HG03378 (cell line): ENCODE data around the gene ACADVL.

Experiments
- ATAC-seq: cut with Tn5 transposase; IDR thresholded peaks from one replicate; pipeline ENCODE4 v1.9.1; 2021; ENCODE audit warnings: mild to moderate bottlenecking, moderate library complexity; ENCODE audit not compliant: unreplicated experiment

ACADVL gene

GRCh38 chr17:7216242-7217112 lies 3.3 kb upstream of the ACADVL start:
- ATAC-seq = no peak

- ATAC-seq = no peak
These were observed 2.4 kb upstream of the ACADVL start for GRCh38 chr17:7217113-7217987.

GRCh38 chr17:7218166-7218565 lies 1.6 kb upstream of the ACADVL start:
- ATAC-seq = no peak

GRCh38 chr17:7218758-7219157 lies 980 bp upstream of the ACADVL start:
- ATAC-seq = no peak

DNA sequence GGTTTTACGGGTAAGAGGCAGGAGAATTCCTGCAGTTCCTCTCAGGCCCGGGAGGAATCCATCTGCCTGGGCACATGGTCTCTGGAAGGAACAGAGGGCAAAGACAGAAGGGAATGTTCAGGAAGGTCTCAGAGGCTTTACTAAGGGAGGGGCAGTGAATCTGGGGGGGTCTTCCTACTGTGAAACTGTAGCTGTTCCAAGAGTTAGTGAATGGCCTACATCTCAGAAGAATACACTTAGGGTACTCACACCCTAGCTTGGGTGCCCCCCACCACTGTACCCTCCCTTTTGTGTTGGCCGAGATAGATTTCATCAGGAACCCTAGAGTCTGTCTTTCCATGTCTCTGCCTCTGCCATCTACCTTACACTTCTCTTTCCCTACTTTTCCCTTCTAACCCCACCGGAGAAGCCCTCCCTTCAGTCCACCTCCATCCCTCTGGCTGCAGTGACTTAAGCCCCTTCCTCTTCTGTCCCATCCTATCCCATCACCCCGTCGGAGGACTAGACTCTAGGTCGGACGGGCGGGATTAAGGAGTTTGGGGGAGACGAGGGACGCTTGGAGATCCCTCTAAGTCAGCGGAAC lies 418 bp upstream of the ACADVL start:
- no peak for ATAC-seq

- ATAC-seq = no peak
These were observed 997 bp downstream of the ACADVL start for GRCh38 chr17:7220593-7221277.

DNA sequence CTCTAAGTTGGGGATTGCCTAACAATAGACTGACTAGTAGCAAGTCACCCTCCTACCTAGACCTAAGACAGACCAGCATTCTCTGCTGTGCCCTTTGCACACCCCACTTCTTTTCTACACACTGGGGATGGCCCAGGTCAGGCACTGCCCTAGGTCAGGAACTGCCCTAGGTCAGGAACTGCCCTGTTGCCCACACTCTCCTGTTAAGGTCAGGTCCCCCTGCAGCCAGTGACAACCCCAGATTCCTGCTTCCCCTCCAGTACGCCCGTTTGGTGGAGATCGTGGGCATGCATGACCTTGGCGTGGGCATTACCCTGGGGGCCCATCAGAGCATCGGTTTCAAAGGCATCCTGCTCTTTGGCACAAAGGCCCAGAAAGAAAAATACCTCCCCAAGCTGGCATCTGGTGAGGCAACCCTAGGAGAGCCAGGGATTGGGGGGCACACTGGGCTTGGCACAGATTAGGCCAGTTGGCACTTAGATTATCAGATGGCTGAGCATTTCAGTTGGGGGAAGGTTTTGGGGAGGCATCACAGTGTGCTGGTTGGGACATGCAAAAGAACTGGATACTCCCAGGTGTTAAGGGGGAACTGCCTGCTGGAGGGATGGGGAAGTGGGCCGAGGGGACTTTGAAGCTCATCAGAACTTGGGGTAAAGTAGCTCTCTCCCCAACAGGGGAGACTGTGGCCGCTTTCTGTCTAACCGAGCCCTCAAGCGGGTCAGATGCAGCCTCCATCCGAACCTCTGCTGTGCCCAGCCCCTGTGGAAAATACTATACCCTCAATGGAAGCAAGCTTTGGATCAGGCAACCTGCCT lies 1.7 kb downstream of the ACADVL start:
- ATAC-seq = no peak

- ATAC-seq = no peak
These were observed 2.6 kb downstream of the ACADVL start for GRCh38 chr17:7222093-7222971.

- ATAC-seq = no peak
These were observed 3.2 kb downstream of the ACADVL start for GRCh38 chr17:7222972-7223292.

- ATAC-seq = no peak
These were observed 3.6 kb downstream of the ACADVL start for GRCh38 chr17:7223375-7223774.

- no peak for ATAC-seq
These were observed 4.4 kb downstream of the ACADVL start for GRCh38 chr17:7224110-7224509.

DNA sequence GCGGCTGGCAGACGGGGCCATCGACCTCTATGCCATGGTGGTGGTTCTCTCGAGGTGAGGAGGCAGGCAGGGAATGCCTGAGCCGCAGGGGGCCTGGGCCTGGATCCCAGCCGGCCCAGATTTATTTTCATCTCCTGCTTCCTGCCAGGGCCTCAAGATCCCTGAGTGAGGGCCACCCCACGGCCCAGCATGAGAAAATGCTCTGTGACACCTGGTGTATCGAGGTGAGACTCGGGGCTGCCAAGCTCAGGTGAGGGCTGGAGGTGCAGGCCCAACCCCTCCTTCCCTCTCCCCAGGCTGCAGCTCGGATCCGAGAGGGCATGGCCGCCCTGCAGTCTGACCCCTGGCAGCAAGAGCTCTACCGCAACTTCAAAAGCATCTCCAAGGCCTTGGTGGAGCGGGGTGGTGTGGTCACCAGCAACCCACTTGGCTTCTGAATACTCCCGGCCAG lies 4.9 kb downstream of the ACADVL start:
- ATAC-seq = no peak

DNA sequence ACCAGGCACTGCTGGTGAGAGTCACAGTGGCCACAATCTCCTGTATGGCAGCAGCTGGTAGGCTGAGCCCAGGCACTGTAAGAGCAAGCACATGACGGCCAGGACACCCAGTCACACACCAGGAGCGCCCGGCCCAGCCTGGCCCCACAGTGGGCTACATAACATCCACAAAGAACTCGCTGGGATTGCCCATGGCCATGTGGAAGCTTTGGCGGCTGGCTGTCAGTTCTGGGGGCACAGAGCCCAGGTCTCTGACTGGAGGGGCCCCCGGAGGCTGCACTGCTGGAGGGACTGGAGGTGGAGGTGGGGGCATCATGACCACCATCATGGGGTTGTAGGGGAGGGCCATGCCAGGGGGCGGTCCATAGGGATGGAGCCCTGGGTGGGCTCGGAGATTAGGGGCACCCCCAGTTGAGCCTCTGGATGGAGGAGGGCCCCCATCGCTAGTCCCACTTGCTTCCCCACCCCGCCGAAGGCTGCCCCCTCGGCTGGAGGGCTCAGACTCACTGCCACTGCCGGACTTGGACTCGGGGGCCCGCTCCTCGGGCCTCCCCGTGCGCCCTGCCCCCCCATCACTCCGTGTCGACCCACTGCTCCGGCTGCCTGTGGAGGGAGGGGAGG lies 6.1 kb downstream of the ACADVL start:
- no peak for ATAC-seq

DNA sequence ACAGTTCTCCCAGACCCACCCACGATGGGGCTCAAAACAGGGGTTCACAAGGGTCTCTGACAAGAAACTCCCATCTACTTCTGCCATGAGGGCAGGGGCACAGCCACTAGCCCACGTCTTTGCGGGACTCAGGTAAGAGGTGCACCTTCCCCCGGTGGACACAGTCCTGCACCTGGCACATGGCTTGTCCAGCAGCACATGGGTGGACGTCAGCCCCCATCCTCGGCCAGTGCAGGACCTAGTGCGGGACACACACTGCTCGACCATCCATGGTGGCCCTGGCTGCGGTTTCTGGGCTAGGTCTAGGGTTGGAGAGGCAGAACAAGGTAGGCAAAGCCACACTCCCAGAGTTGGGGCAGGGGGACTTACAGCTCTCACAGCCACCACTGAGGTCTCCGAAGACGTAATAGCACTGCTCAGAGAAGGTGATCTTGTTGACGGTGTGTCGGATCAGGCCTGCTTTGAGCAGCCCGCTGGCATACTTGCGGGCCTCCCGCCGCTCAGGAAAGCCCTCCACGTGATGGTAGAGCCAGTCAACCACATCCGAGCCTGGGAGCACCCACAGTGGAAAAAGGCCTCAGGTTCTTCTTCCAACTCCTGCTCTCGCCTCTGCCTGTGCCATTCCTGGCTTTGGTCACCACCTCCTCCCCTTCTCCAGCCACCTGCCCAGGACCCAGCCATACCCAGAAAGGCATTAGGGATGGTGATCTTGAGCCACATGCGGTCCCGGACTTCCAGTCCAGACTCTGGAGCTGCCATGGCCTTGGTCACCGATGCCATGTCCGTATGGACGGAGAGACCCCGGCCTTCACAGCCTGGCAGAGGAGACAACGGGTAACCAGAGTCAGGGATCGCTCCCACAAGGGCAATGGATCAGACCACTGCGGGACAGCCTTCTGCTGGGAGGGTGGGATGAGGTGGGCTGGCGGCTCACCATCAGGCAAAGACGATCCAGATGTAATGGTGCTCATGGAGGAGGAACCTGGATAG lies 7.3 kb downstream of the ACADVL start:
- ATAC-seq = no peak

GRCh38 chr17:7228920-7229319 lies 9.2 kb downstream of the ACADVL start:
- ATAC-seq = no peak

- no peak for ATAC-seq
These were observed 9.8 kb downstream of the ACADVL start for GRCh38 chr17:7229504-7229903.

DNA sequence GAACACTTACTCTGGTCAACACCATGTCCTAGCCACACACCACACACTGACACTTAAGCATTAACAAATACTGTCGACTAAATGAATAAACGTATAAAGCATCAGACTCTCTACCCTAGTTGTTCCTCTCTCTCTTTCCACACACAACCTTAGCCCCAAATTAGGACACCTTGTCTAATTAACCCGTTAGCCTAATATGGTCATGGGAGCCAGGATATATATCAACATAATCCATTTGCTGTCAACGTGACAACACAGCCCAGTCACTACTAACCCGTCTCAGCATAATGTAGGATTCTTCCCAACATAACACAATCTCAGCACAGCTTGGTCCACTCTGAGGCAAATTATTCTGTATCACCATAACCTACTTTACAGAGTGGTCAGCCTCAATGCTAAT lies 12.4 kb downstream of the ACADVL start:
- no peak for ATAC-seq

GRCh38 chr17:7233701-7234082 lies 14.0 kb downstream of the ACADVL start:
- ATAC-seq = no peak
